22Rv1 (cell line): ENCODE measurements around the gene DPP6.

Experiments used
- CTCF ChIP-seq: fragments of 450-650 bp; IDR thresholded peaks from 2 replicates; pipeline ENCODE4 v1.5.1; 2017; ENCODE audit warnings: mild to moderate bottlenecking
- ZFX ChIP-seq: fragments of 450-650 bp; IDR thresholded peaks from 2 replicates; pipeline ENCODE4 v1.6.1; 2017; ENCODE audit warnings: antibody characterized with exemption, borderline replicate concordance

GRCh38 chr7:154475864-154476263 is 423.7 kb downstream of the DPP6 start:
- TF ChIP-seq CTCF = no peak
- TF ChIP-seq ZFX = no peak
